Neural cell (in vitro differentiated cells): Measurements from ENCODE around the gene GLMN. TPM values are rescaled to one million over a fixed set of nuclear protein-coding genes. Genes with fewer than 3 reads are reported as not detected.

Source experiments
- H2AFZ ChIP-seq: fragments of 200-600, 300-800 bp; sonication (generic), shearing (Covaris generic); 2 replicates; pipeline ENCODE4 v1.6.0; 2014; ENCODE audit warnings: low read depth, mild to moderate bottlenecking, antibody characterized with exemption, low read length, moderate library complexity
- H3F3A ChIP-seq: fragments of 200-600 bp; shearing (Covaris generic); 2 replicates; pipeline ENCODE4 v1.6.1; 2016; ENCODE audit warnings: mild to moderate bottlenecking, moderate library complexity, mixed read lengths, antibody characterized with exemption, low read length; ENCODE audit not compliant: insufficient read depth, poor library complexity, severe bottlenecking
- H3K27ac ChIP-seq: fragments of 200-600, 300-800 bp; sonication (generic), shearing (Covaris generic); 2 replicates; pipeline ENCODE4 v1.5.1; 2014; ENCODE audit warnings: mild to moderate bottlenecking, low read length, moderate library complexity
- H3K27me3 ChIP-seq: fragments of 300-800, 200-600 bp; sonication (generic), shearing (Covaris generic); 2 replicates; pipeline ENCODE4 v1.6.0; 2014; ENCODE audit warnings: mild to moderate bottlenecking, low read depth, low read length, moderate library complexity; ENCODE audit not compliant: insufficient read depth
- H3K36me3 ChIP-seq: fragments of 300-800, 200-600 bp; sonication (generic), shearing (Covaris generic); 2 replicates; pipeline ENCODE4 v1.5.1; 2014; ENCODE audit warnings: mild to moderate bottlenecking, antibody characterized with exemption, low read length, moderate library complexity; ENCODE audit not compliant: insufficient read depth
- H3K4me2 ChIP-seq: fragments of 300-800, 200-600 bp; sonication (generic), shearing (Covaris generic); 2 replicates; pipeline ENCODE4 v1.6.0; 2014; ENCODE audit warnings: mild to moderate bottlenecking, low read length
- H3K4me3 ChIP-seq: fragments of 300-800, 200-600 bp; sonication (generic), shearing (Covaris generic); 2 replicates; pipeline ENCODE4 v1.5.1; 2014; ENCODE audit warnings: mild to moderate bottlenecking, low read length, moderate library complexity
- H3K79me2 ChIP-seq: fragments of 200-600 bp; shearing (Covaris generic); replicated peaks from 2 replicates; pipeline ENCODE4 v1.6.0; 2014; ENCODE audit warnings: mild to moderate bottlenecking, low read length, moderate library complexity; ENCODE audit not compliant: insufficient read depth
- H3K9ac ChIP-seq: fragments of 300-800, 200-600 bp; sonication (generic), shearing (Covaris generic); 2 replicates; pipeline ENCODE4 v1.6.1; 2016; ENCODE audit warnings: mild to moderate bottlenecking, low read length, mixed read lengths
- H3K9me2 ChIP-seq: fragments of 200-600 bp; shearing (Covaris generic); 2 replicates; pipeline ENCODE4 v1.6.1; 2016; ENCODE audit warnings: mild to moderate bottlenecking, low read length, mixed read lengths; ENCODE audit not compliant: insufficient read depth
- H3K9me3 ChIP-seq: fragments of 200-600, 300-800 bp; sonication (generic), shearing (Covaris generic); 2 replicates; pipeline ENCODE4 v1.6.1; 2016; ENCODE audit warnings: mild to moderate bottlenecking, mixed run types, low read length, moderate library complexity, mixed read lengths
- H4K20me1 ChIP-seq: fragments of 200-600 bp; shearing (Covaris generic); 2 replicates; pipeline ENCODE4 v1.6.1; 2016; ENCODE audit warnings: mild to moderate bottlenecking, mixed run types; ENCODE audit not compliant: insufficient read depth
- EP300 ChIP-seq: fragments of 450-650 bp; conservative IDR thresholded peaks from 2 replicates; pipeline ENCODE4 v1.6.1; 2014; ENCODE audit warnings: antibody characterized with exemption, mild to moderate bottlenecking, moderate library complexity; ENCODE audit not compliant: poor library complexity, severe bottlenecking
- EZH2 ChIP-seq: fragments of 200-600, 300-800 bp; shearing (Covaris generic), sonication (generic); IDR thresholded peaks from 2 replicates; pipeline ENCODE4 v1.6.1; 2014; ENCODE audit warnings: antibody characterized with exemption, low read length, borderline replicate concordance, mild to moderate bottlenecking; ENCODE audit not compliant: insufficient read depth, poor library complexity, severe bottlenecking
- MXI1 ChIP-seq: fragments of 450-650 bp; conservative IDR thresholded peaks from 2 replicates; pipeline ENCODE4 v1.6.1; 2014; ENCODE audit warnings: antibody characterized with exemption, mild to moderate bottlenecking; ENCODE audit not compliant: poor library complexity, severe bottlenecking
- POLR2AphosphoS5 ChIP-seq: IDR thresholded peaks from 2 replicates; pipeline ENCODE4 v1.6.1; 2012
- RAD21 ChIP-seq: fragments of 450-650 bp; conservative IDR thresholded peaks from 2 replicates; pipeline ENCODE4 v1.6.1; 2014; ENCODE audit warnings: antibody characterized with exemption, mild to moderate bottlenecking, moderate library complexity
- REST ChIP-seq: IDR thresholded peaks from 2 replicates; pipeline ENCODE4 v1.6.1; 2012; ENCODE audit warnings: borderline replicate concordance
- SMC3 ChIP-seq: fragments of 450-650 bp; conservative IDR thresholded peaks from 2 replicates; pipeline ENCODE4 v1.6.1; 2014; ENCODE audit warnings: antibody characterized with exemption, mild to moderate bottlenecking, moderate library complexity; ENCODE audit not compliant: poor library complexity
- TAF1 ChIP-seq: IDR thresholded peaks from 2 replicates; pipeline ENCODE4 v1.6.1; 2012; ENCODE audit warnings: low read depth
- polyA plus RNA-seq: library from polyadenylated mRNA; depleted of rRNA; stranded (reverse); fragments of >200 nt; gene quantifications from 2 replicates; pipeline ENCODE4 v1.2.3, GENCODE V29; 2014
- TF ChIP-seq, protein P1 (sequence below): fragments of 450-650 bp; IDR thresholded peaks from 2 replicates; pipeline ENCODE4 v1.5.1; 2014; ENCODE audit warnings: antibody characterized with exemption, mild to moderate bottlenecking, moderate library complexity; ENCODE audit not compliant: poor library complexity, severe bottlenecking

Gene GLMN
- polyA plus RNA-seq, 1 donor from 2014 or later: 40.2 TPM

- Histone ChIP-seq H3K4me3 (no peak overlapping the region), H2AFZ (no peak overlapping the region), H3K36me3 (no peaks in the 10 kb centered on the region), H3K27ac (no peak overlapping the region), H3K79me2 (no peaks in the 10 kb centered on the region), H3K4me2 (no peak overlapping the region), H3K27me3 (no peaks in the 10 kb centered on the region), H3K9me3 (no peaks in the 10 kb centered on the region), H4K20me1 (no peaks in the 10 kb centered on the region), H3K9ac (no peak overlapping the region), H3K9me2 (no peaks in the 10 kb centered on the region), H3F3A (no peaks in the 10 kb centered on the region)
- no peak for TF ChIP-seq POLR2AphosphoS5
- TF ChIP-seq TAF1: no peak
- no peak for TF ChIP-seq SMC3
- no peak for TF ChIP-seq EP300
- TF ChIP-seq MXI1: no peak
- no peak for TF ChIP-seq RAD21
- TF ChIP-seq EZH2: no peak
- TF ChIP-seq, protein P1, sequence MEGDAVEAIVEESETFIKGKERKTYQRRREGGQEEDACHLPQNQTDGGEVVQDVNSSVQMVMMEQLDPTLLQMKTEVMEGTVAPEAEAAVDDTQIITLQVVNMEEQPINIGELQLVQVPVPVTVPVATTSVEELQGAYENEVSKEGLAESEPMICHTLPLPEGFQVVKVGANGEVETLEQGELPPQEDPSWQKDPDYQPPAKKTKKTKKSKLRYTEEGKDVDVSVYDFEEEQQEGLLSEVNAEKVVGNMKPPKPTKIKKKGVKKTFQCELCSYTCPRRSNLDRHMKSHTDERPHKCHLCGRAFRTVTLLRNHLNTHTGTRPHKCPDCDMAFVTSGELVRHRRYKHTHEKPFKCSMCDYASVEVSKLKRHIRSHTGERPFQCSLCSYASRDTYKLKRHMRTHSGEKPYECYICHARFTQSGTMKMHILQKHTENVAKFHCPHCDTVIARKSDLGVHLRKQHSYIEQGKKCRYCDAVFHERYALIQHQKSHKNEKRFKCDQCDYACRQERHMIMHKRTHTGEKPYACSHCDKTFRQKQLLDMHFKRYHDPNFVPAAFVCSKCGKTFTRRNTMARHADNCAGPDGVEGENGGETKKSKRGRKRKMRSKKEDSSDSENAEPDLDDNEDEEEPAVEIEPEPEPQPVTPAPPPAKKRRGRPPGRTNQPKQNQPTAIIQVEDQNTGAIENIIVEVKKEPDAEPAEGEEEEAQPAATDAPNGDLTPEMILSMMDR: no peak
- no peak for TF ChIP-seq REST
Measured at GRCh38 chr1:92210701-92211100, 88.1 kb downstream of the GLMN start.

- Histone ChIP-seq H4K20me1 (no peaks in the 10 kb centered on the region), H3K9ac (no peak overlapping the region), H3K36me3 (no peaks in the 10 kb centered on the region), H3K79me2 (no peaks in the 10 kb centered on the region), H3K9me3 (no peaks in the 10 kb centered on the region), H2AFZ (no peak overlapping the region), H3K27ac (no peak overlapping the region), H3K9me2 (no peaks in the 10 kb centered on the region), H3K4me3 (no peak overlapping the region), H3K4me2 (no peak overlapping the region), H3F3A (no peaks in the 10 kb centered on the region), H3K27me3 (no peaks in the 10 kb centered on the region)
- TF ChIP-seq POLR2AphosphoS5 (no peak), TAF1 (no peak), SMC3 (no peak), EP300 (no peak), RAD21 (no peak), EZH2 (no peak), MXI1 (no peak), REST (no peak)
- TF ChIP-seq, protein P1: no peak
Measured at GRCh38 chr1:92203105-92203504, 95.7 kb downstream of the GLMN start.
